ENCODE results near the gene FAM53A. TPM values are rescaled to one million over a fixed set of nuclear protein-coding genes. Genes with fewer than 3 reads are reported as not detected.

FAM53A gene
- total and polyA plus RNA-seq, 7 donors: 0.71 to 1.9 (median 1.3) TPM

- intact Hi-C loops (cut with DNase I): no loop called here
- Histone ChIP-seq H3K27ac (peak overlapping the region; percentile 32), H3K36me3 (ENCODE audit: insufficient read depth in 1 of 2, low read depth in 1 of 2) (peaks cover 0 to 28% of the 10 kb centered on the region in 2 donors), H3K4me1 (peaks cover 51% of the 10 kb centered on the region), H3K27me3 (ENCODE audit: insufficient read depth in 3 of 3, low read length in 2 of 3) (no peaks in the 10 kb centered on the region), H3K9me3 (no peaks in the 10 kb centered on the region), H3K4me3 (no peak overlapping the region)
- WGBS, 3 donors: 43 to 65% (median 51%) methylated on average over 16 of the region's 16 CpGs
- no peak for TF ChIP-seq CTCF (IDR thresholded peaks at IDR 0.05)
- DNase-seq (no peak), ATAC-seq (no peak)
These were observed 31.1 kb upstream of the FAM53A start for GRCh38 chr4:1715002-1715758.

- intact Hi-C loops (cut with DNase I): no loop called here
- Histone ChIP-seq H3K4me3 (no peak overlapping the region), H3K27me3 (ENCODE audit: insufficient read depth in 3 of 3, low read length in 2 of 3) (no peaks in the 10 kb centered on the region), H3K9me3 (no peaks in the 10 kb centered on the region), H3K36me3 (ENCODE audit: insufficient read depth in 1 of 2, low read depth in 1 of 2) (peaks cover 0 to 35% of the 10 kb centered on the region in 2 donors), H3K27ac (peak overlapping the region; percentile 32), H3K4me1 (peaks cover 44% of the 10 kb centered on the region)
- ATAC-seq (no peak), DNase-seq (no peak)
- WGBS, 3 donors: 53 to 57% (median 55%) methylated on average over 9 of the region's 9 CpGs
- TF ChIP-seq CTCF (IDR thresholded peaks at IDR 0.05): no peak
These were observed 30.3 kb upstream of the FAM53A start for GRCh38 chr4:1714303-1715001.

- H3K9me3 ChIP-seq: no peaks in the 10 kb centered on the region
- H3K4me1 ChIP-seq: peaks cover 31% of the 10 kb centered on the region
- H3K4me3 ChIP-seq: peak overlapping the region; percentile 95
- DNase-seq (no peak), ATAC-seq (no peak)
- TF ChIP-seq CTCF (IDR thresholded peaks at IDR 0.05): no peak
- H3K36me3 ChIP-seq (ENCODE audit: insufficient read depth in 1 of 2, low read depth in 1 of 2): peaks cover 0 to 27% of the 10 kb centered on the region in 2 donors
- peak overlapping the region; percentile 98 for H3K27ac ChIP-seq
- 22 to 24% (median 22%) methylated on average over 35 of the region's 35 CpGs for WGBS, 3 donors
- intact Hi-C loops (cut with DNase I): no loop called here
- H3K27me3 ChIP-seq (ENCODE audit: insufficient read depth in 3 of 3, low read length in 2 of 3): no peaks in the 10 kb centered on the region
These were observed 29.1 kb upstream of the FAM53A start for GRCh38 chr4:1713003-1713851.

- DNase-seq (peak; percentile 95 to 97), ATAC-seq (peak; percentile 90 to 92 (median 91))
- peaks cover 0 to 19% of the 10 kb centered on the region in 2 donors for H3K36me3 ChIP-seq (ENCODE audit: insufficient read depth in 1 of 2, low read depth in 1 of 2)
- H3K4me3 ChIP-seq: peak within 1 kb of the TSS; percentile 95
- WGBS, 3 donors: 0% methylated on average over 58 to 98 of the region's 98 CpGs
- peaks cover 27% of the 10 kb centered on the region for H3K4me1 ChIP-seq
- H3K27ac ChIP-seq: peak within 1 kb of the TSS; percentile 98
- intact Hi-C loops (cut with DNase I): no loop called here
- H3K27me3 ChIP-seq (ENCODE audit: insufficient read depth in 3 of 3, low read length in 2 of 3): no peaks in the 10 kb centered on the region
- TF ChIP-seq CTCF (IDR thresholded peaks at IDR 0.05): no peak
- no peaks in the 10 kb centered on the region for H3K9me3 ChIP-seq
These were observed 28.3 kb upstream of the FAM53A start, which contains the start of gene SLBP for GRCh38 chr4:1712216-1713002. SLBP (minus strand) TSS chr4:1712319; CDS start chr4:1712188, 131 bp downstream.

Data from psoas muscle (tissue), 8 donors.